GM12878 (cell line): ENCODE measurements around the gene HERPUD1. TPM values are rescaled to one million over a fixed set of nuclear protein-coding genes. Genes with fewer than 3 reads are reported as not detected.

ENCODE experiments used
- BCL11A ChIP-seq: IDR thresholded peaks from 2 replicates; pipeline ENCODE4 v1.6.1; 2011; ENCODE audit warnings: low read depth, low read length
- BMI1 ChIP-seq: fragments of 450-650 bp; IDR thresholded peaks from 2 replicates; pipeline ENCODE4 v1.6.1; 2016; ENCODE audit warnings: mild to moderate bottlenecking, moderate library complexity, borderline replicate concordance
- DPF2 ChIP-seq: fragments of 450-650 bp; IDR thresholded peaks from 2 replicates; pipeline ENCODE4 v1.6.1; 2017; ENCODE audit warnings: mild to moderate bottlenecking
- EZH2 ChIP-seq: IDR thresholded peaks from 2 replicates; pipeline ENCODE4 v1.6.1; 2012; ENCODE audit warnings: low read depth, mild to moderate bottlenecking, control low read depth, inconsistent platforms, low read length, borderline replicate concordance; ENCODE audit not compliant: control insufficient read depth
- IKZF1 ChIP-seq: fragments of 450-650 bp; conservative IDR thresholded peaks from 2 replicates; pipeline ENCODE4 v1.6.1; 2017; ENCODE audit warnings: antibody characterized with exemption, mild to moderate bottlenecking
- NBN ChIP-seq: fragments of 450-650 bp; IDR thresholded peaks from 2 replicates; pipeline ENCODE4 v1.6.1; 2016
- NFYB ChIP-seq: IDR thresholded peaks from 2 replicates; pipeline ENCODE4 v1.6.1; 2011; ENCODE audit warnings: low read depth, mild to moderate bottlenecking, low read length, improper control_type of control experiment, moderate library complexity; ENCODE audit not compliant: insufficient read depth
- PML ChIP-seq: IDR thresholded peaks from 2 replicates; pipeline ENCODE4 v1.6.1; 2012; ENCODE audit warnings: low read length, inconsistent platforms
- PRDM15 ChIP-seq: fragments of 450-650 bp; formaldehyde crosslinking; IDR thresholded peaks from 2 replicates; pipeline ENCODE4 v1.4.0; 2020; ENCODE audit warnings: mild to moderate bottlenecking, moderate library complexity
- TCF12 ChIP-seq: IDR thresholded peaks from 2 replicates; pipeline ENCODE4 v1.6.1; 2011; ENCODE audit warnings: low read depth, mild to moderate bottlenecking, low read length
- TCF7 ChIP-seq: IDR thresholded peaks from 2 replicates; pipeline ENCODE4 v1.6.1; 2014; ENCODE audit warnings: antibody characterized with exemption, borderline replicate concordance
- USF2 ChIP-seq: IDR thresholded peaks from 2 replicates; pipeline ENCODE4 v1.6.1; 2011; ENCODE audit warnings: low read depth, low read length, improper control_type of control experiment, borderline replicate concordance
- YY1 ChIP-seq: IDR thresholded peaks from 2 replicates; pipeline ENCODE4 v1.6.1; 2011; ENCODE audit warnings: low read depth, mild to moderate bottlenecking, low read length
- ZBTB4 ChIP-seq: fragments of 450-650 bp; formaldehyde crosslinking; IDR thresholded peaks from 2 replicates; pipeline ENCODE4 v1.4.0; 2022; ENCODE audit warnings: mild to moderate bottlenecking, moderate library complexity
- ZNF24 ChIP-seq: fragments of 450-650 bp; IDR thresholded peaks from 2 replicates; pipeline ENCODE4 v1.6.1; 2017; ENCODE audit warnings: antibody characterized with exemption, mild to moderate bottlenecking
- ZNF592 ChIP-seq: fragments of 450-650 bp; IDR thresholded peaks from 2 replicates; pipeline ENCODE4 v1.6.1; 2017; ENCODE audit warnings: mild to moderate bottlenecking, moderate library complexity
- ZSCAN29 ChIP-seq: fragments of 450-650 bp; IDR thresholded peaks from 2 replicates; pipeline ENCODE4 v1.6.1; 2017; ENCODE audit warnings: mild to moderate bottlenecking, moderate library complexity
- polyA plus RNA-seq, 11 experiments: library from polyadenylated mRNA; depleted of rRNA in 4 of 11; unstranded in 6 of 11; stranded (reverse) in 5 of 11; fragments of >200 nt; fragmentation: Nextera tagmentation in 4 of 11; fragmentation: Illumina TruSeq in 1 of 11; extraction: Ambion mirVana in 4 of 11; extraction: Trizol in 1 of 11; gene quantifications; 1 replicate in 1 of 11; 2 replicates in 10 of 11; pipeline versions ENCODE4 v1.2.1 to v1.2.3, GENCODE V29; 2011 to 2016; ENCODE audit warnings: inconsistent platforms in 2 of 11, missing spikeins in 2 of 11, low read depth in 1 of 11
- total RNA-seq, 4 experiments: library from RNA; depleted of rRNA in 3 of 4; stranded (reverse); fragments of >200 nt in 3 of 4; fragmentation: Illumina TruSeq in 1 of 4; extraction: Trizol in 1 of 4; gene quantifications; 2 replicates each; pipeline versions ENCODE4 v1.2.1 to v1.2.3, GENCODE V29; 2013 to 2021

HERPUD1 gene
- total and polyA plus RNA-seq, 10 of the 15 experiments (the other 5 are each of a cell fraction or from before 2014, with no cell fraction given) = 32.6 to 212 (median 122) TPM

GRCh38 chr16:56944954-56945839 lies 13.3 kb downstream of the HERPUD1 start (continued):
- TF ChIP-seq EZH2 = no peak
- TF ChIP-seq USF2 = no peak
- 0 out of 2 replicates have a peak, but pooled peaks have one; percentile 22 for TF ChIP-seq ZNF592
- peak; percentile 64; the same call in 1 of the 2 replicates for TF ChIP-seq DPF2
- TF ChIP-seq TCF12 = peak; percentile 27; the same call in 1 of the 2 replicates
- TF ChIP-seq ZSCAN29 = no peak
- TF ChIP-seq TCF7 = 0 out of 2 replicates have a peak, but pooled peaks have one; percentile 38
- TF ChIP-seq ZBTB4 = 0 out of 2 replicates have a peak, but pooled peaks have one; percentile 48
- no peak for TF ChIP-seq NBN
- peak; percentile 47 for TF ChIP-seq BMI1
- TF ChIP-seq NFYB = no peak
- TF ChIP-seq PML = no peak
- peak; percentile 31; the same call in 1 of the 2 replicates for TF ChIP-seq BCL11A
- no peak for TF ChIP-seq YY1
- peak; percentile 67; the same call in 1 of the 2 replicates for TF ChIP-seq ZNF24
- TF ChIP-seq IKZF1 = peak; percentile 87
- 0 out of 2 replicates have a peak, but pooled peaks have one; percentile 3 for TF ChIP-seq PRDM15 (CRISPR knock-in tag)
